ENCODE results near the gene SMOC1.

DNA sequence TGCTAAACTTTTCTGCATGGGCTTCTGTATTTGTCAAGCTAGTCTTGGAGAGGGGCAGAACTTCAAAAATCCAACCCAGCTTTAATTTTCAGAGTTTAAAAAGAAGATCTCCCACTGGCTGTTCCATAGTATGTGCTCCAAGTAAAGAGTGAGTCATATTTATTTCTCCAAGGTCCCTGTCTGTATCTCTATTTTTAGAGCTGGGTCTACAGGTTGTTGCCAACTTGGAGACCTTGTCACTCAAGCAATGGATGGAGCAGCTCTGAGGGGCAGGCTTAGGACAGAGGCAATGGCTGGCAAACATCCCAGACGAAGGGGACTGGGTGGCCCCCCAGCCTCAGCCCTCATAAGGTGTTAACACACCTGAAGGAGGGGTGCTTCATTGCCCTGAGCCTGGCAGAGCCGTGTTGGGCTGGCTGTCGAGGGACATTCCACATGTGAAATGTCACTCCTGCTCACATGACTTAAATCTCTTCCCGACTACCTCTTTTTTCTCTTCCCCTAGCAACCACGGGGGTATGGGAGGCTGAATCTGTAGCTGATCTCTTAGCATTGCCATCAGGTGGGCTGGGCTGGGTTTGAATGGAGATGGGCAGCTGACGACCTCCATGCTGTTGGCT, 103.1 kb downstream of the SMOC1 start:
- TF ChIP-seq CTCF (IDR thresholded peaks at IDR 0.05) (no peak), EP300 (IDR thresholded peaks at IDR 0.05) (no peak)

Measured in ovary (tissue), 3 donors.